ENCODE data around the gene HLA-DPB1.
"Not testable (repeated sequence)": the region's sequence is repeated elsewhere in the genome, so short reads cannot be mapped to it uniquely, and the experiment has no call there.

Gene HLA-DPB1

DNA sequence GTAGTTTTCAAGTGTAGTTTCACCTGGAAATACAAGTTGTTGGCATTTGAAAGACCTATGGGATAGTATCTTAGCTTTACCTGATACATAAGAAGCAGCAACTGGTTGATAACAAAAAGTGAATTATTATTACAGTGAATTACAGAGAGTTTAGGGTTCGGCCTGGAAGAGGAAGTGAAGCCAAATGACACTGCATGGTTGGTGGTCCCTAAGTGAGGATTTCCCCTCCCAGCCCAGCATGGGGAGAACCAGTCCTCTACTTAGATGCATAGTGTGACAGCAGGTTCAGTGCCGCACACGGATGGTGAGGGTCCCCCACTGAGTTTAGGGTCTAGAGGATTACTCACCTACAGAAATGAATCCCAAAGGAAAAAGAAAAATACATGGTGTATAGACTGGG is 18.1 kb downstream of the HLA-DPB1 start:
- no peak for FAIRE-seq
- DNase-seq (ENCODE audit: insufficient read length, low spot score), result no peak

- FAIRE-seq (no peak), DNase-seq (ENCODE audit: insufficient read length, low spot score) (no peak)
Observed at GRCh38 chr6:33095681-33096080, 19.9 kb downstream of the HLA-DPB1 start.

DNA sequence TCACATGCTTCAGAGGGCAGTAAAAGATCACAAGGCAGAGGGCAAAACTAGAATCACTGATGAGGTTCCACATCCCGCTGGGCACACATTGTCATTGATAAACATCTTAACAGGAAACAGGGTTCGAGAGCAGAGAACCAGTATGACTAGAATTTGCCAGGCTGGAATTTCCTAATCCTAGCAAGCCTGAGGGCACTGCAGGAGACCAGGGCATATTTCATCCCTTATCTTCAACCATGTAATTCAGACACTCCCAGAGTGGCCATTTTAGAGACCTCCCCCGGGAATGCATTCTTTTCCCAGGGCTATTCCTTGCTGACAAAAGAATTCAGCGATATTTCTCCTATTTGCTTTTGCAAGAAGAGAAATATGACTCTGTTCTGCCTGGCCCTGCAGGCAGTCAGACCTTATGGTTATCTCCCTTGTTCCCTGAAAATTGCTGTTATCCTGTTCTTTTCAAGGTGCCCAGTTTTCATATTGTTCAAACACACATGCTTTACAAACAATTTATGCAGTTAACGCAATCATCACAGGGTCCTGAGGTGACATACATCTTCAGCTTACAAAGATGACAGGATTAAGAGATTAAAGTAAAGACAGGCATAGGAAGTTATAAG is 25.4 kb downstream of the HLA-DPB1 start:
- DNase-seq (ENCODE audit: insufficient read length, low spot score); FAIRE-seq: not testable (repeated sequence)

- FAIRE-seq (no peak), DNase-seq (ENCODE audit: insufficient read length, low spot score) (no peak)
Observed at GRCh38 chr6:33103776-33104175, 28.0 kb downstream of the HLA-DPB1 start.

DNA sequence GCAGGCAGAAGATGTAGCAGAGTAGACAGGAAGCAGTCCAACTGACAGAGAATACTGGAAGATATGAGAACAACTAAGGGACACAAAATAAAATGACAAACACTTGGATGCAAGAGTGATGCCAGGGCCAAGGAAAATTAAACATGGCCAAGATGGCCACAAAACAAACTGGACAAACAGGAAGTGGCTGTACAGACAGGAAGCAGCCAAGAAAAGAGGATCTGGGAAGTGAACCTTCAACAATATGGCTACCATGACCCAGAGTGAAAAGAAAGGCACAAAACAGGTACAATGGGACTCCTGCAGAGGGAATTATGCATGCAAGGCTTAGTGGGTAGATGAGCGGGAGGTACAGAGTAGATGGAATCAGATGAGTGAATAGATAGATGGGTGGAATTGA is 29.1 kb downstream of the HLA-DPB1 start:
- no peak for FAIRE-seq
- no peak for DNase-seq (ENCODE audit: insufficient read length, low spot score)

DNA sequence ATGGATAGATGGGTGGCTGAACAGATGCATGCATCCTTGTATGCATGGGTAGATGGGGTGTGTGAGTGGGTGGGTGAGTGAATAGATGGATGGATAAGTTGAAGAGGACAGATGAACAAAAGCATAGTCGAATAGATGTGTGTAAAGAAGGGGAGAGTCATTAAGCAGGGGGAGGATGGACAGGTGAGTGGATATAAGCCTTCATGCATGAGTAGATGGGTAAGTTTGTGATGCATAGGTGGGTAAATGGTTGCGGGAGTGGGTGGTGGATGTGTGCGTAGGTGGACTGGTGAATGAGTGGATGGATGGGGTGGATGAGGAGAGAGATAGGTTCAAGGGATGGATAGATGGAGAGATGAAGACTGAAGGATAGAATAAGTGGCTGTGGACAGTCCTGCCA is 29.6 kb downstream of the HLA-DPB1 start:
- FAIRE-seq, result no peak
- no peak for DNase-seq (ENCODE audit: insufficient read length, low spot score)

DNA sequence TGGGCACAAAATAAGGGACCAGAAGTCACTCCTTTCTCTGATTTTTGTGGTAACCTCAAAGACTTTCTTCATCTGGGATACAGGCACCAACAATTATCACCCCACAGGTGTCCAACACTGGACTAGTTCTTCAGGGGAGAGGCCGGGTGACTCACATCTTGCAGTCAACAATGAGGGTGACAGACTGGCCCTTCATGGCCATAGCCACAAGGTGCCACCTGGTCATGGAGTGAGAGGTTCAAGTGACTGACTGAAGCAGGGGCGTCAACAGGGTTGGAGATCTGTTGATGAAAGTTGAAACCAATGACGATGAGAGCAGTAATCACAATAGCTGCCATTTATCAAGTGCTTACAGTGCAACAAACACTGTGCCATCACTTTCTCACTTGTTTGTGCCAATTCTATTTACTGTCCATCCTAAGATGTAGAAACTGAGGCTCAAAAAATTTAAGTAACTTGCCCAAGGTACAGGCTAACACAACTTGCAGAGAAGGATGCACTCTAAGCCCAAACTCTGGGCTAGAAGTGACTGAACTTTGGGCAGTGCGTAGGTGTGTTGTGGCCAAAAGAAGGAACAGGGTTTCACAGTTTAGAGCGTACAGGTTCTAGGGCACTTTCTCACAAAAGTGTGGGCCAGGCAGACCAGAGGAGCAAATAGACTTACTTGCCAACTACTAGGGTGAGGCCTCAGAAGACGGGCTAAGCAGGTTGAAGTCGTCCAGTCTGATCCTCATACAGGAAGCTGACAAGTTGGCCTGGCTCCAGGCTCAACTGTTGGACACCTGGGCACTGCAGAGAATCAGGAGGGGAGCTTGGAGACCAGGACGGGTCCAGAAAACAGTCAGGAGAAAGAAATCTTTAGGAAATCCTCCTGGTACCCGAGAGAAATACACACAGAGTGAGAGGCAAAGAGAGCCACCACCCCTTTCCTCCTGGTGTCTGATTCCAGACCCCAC is 30.4 kb downstream of the HLA-DPB1 start:
- no peak for DNase-seq (ENCODE audit: insufficient read length, low spot score)
- FAIRE-seq, result peak; percentile 35

GRCh38 chr6:33107641-33108040 is 31.9 kb downstream of the HLA-DPB1 start:
- DNase-seq (ENCODE audit: insufficient read length, low spot score) (no peak), FAIRE-seq (no peak)

- FAIRE-seq (no peak), DNase-seq (ENCODE audit: insufficient read length, low spot score) (no peak)
Observed at GRCh38 chr6:33108307-33108706, 32.5 kb downstream of the HLA-DPB1 start.

DNA sequence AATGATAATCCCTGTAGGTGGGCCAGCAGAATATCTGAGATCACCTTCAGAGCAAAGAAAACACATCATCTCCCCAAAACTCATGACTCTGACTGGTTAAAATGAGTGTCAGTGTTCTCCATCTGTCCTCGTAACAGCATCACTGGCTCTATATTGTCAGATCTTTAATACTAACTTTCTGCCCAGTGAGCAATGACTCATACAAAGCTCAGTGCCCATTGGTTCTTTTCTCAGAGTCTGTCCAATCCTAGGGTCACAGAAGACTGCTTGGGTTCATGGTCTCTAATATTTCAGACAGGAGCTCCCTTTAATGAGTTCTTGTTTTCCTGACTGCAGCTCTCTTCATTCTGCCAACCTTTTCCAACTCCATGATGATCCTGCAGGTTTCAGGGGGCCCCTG is 36.4 kb downstream of the HLA-DPB1 start:
- DNase-seq (ENCODE audit: insufficient read length, low spot score), result peak; percentile 55
- peak; percentile 91 for FAIRE-seq

DNA sequence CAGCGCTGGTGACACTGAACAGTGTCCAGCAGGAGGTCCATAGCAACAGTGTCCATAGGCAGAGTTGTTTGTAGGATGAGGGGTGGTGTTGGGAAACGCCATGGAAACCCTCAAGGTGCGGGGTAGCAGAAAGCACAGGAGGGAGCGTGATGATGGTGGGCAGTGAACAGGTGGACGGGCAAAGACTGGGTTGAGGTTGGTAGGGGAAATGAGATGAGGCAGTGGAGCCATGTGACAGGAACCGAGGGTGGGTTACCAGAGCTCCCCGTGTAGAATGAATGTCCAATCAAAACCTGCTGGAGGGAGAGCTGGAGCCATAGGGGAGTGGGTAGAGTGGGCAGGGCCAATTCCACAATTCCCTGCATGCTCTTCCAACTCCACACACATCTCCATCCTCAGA is 38.0 kb downstream of the HLA-DPB1 start:
- FAIRE-seq, result no peak
- DNase-seq (ENCODE audit: insufficient read length, low spot score), result no peak

DNA sequence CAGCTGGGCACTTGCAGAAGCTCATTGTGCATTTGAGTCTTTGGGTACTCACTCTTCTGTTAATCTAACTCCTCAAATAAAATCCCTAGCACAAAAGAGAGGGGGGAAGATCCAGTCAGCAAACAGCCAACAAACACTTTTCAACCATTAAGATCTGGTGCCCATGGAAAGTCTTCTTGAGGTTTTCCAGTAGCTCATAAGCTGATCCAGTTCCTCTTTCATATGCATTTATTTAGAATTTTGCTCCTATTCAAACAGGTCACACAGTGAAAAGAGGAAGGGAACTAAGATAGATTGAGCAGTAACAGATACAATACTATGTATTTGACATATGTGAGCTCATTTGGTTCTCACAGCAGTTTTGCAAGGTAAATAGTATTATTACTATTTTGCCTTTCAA is 38.6 kb downstream of the HLA-DPB1 start:
- DNase-seq (ENCODE audit: insufficient read length, low spot score), result no peak

DNA sequence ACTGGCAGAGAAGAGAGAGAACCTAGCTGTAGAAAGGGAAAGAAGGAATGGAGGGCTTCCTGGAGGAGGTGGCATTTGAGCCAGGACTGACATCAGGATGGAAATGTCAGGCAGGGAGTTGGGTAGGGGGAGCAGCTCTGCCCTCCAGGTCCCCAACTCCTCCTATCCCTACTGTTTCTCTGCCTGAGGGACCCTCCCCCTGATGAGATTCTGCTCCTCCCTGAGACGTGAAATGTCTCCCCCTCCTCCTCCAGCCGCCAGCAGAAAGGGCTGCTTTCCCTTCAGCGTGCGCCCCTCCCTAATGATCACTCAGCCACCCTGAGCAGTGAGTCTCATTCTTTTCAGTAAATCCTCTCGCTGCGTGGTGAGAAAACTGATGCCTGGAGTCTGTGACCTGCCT is 40.6 kb downstream of the HLA-DPB1 start:
- no peak for FAIRE-seq

More for the DNA sequence above, 38.6 kb downstream of the HLA-DPB1 start:
- FAIRE-seq, result peak; percentile 91

DNA sequence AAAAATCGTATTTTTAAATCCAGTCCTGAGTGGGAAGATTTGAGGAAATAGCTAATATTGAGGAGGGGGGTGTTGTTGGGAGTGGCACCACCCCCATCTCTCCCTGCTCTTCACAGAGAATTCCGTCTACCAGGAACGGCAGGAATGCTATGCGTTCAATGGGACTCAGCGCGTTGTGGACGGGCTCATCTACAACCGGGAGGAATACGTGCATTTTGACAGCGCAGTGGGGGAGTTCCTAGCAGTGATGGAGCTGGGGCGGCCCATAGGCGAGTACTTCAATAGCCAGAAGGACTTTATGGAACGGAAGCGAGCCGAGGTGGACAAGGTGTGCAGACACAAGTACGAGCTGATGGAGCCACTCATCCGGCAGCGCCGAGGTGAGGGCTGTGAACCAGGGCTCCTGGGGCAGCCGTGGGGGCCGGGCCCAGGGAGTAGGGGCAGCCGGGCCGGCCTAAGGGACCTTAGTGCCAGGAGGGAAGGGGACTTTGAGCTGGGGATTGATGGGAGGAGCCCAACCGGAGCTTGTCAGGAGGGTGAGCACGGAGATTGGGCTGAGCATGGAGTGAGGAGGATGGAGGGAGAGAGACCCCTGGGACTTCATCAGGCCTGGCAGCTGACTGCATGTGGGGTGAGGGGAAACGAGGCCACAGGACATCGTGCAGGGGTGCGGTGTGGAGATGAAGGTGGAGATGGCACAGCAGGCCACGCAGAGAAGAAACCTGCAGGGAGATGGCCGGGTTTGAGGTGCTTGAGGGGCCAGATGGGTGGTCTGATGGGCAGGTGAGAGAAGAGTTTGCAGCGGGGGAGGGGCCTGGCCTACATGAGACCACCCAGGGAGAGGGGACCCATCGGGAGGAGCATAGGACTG is 41.3 kb downstream of the HLA-DPB1 start:
- DNase-seq (ENCODE audit: insufficient read length, low spot score), result no peak
- FAIRE-seq, result no peak

More for the DNA sequence above, 40.6 kb downstream of the HLA-DPB1 start:
- no peak for DNase-seq (ENCODE audit: insufficient read length, low spot score)

GRCh38 chr6:33117811-33118277 is 42.1 kb downstream of the HLA-DPB1 start:
- FAIRE-seq (peak; percentile 4), DNase-seq (ENCODE audit: insufficient read length, low spot score) (no peak)

DNA sequence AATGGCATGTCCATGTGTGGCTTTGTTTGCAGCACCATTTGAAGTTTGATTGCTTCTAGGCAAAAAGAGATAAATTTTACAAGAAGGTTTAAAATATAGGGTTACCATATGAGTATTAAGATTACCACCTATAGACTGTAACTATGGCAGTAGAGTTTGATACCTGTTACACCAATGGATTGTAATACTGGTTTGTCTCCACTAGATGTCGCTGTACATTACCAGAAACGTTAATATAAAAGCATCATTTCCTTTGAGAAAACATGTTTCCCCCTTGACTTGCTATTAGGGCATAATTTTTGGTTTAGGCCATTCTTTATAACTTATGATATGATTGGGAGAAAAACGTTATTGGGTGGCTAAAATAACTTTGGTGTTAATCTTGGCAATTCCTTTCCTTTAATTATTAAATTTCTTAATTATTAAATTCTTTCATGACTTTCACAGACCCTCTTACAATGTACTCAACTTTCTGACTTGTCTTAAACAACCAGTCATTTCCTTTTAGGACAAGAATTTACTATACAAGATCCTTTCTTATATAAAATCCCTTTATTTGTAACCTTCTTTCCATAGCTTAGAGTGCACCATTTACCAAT is 42.8 kb downstream of the HLA-DPB1 start:
- DNase-seq (ENCODE audit: insufficient read length, low spot score) (no peak), FAIRE-seq (peak; percentile 78)

DNA sequence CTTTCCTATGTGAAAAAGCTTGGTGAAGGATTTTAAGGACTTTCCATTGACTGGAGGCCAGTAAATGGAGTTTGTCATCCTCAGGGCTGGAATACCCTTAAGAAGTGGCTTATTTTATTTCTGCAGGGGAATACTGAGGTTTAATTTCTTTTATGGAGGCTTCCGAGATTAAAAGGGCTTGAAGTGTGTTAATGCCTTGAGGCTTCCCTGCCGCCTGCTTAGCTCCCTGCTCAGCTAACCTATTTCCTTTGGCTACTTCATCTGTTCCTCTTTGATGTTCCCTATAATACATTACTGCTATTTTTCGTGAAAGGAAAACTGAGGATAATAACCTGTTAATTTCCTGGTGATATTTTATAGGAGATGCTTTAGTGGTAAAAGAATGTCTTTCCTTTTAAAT is 44.2 kb downstream of the HLA-DPB1 start:
- DNase-seq (ENCODE audit: insufficient read length, low spot score), result no peak
- FAIRE-seq, result no peak

DNA sequence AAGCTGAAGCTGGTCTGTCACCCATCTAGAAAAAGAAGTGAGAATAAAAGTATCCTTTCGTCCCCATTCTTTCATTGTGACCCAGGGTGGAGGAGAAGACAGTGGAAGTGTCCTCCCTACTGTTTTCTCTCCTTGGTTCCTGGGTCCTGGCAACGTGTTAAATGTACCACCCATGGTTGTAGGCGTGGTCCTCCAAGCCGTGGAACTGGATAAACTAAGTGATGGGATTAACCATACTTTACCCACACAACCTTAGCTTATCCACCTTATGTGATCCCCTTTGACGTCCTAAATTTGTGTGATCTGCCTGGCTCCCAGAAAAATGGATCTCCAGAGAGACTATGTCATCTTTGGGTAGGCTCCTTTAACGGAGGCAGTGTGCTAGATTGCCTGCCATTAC is 47.4 kb downstream of the HLA-DPB1 start:
- no peak for FAIRE-seq

GRCh38 chr6:33123732-33124524 is 48.1 kb downstream of the HLA-DPB1 start:
- FAIRE-seq, result peak; percentile 81
- DNase-seq (ENCODE audit: insufficient read length, low spot score), result no peak

More for the DNA sequence above, 47.4 kb downstream of the HLA-DPB1 start:
- DNase-seq (ENCODE audit: insufficient read length, low spot score), result no peak

DNA sequence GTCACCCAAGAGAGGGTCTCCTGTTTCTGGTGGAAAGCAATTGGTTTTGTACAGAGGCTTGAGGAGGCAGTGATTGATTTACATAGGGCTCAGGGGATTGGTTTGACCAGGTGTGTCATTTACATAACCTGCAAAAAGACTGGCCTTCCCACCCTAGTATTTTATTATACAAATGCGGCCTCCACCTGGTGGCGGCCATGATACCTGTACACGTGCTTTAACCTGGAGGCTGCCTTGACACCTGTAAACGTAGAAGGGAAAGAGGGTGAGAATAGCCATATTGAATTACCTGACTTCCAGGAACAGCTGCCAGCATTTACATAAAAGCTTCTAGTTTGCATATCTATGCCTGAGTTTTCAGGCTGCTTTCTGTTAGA is 48.7 kb downstream of the HLA-DPB1 start:
- no peak for DNase-seq (ENCODE audit: insufficient read length, low spot score)
- no peak for FAIRE-seq

Data from GM19239 (cell line).